ENCODE measurements around the gene HCLS1. TPM values are rescaled to one million over a fixed set of nuclear protein-coding genes. Genes with fewer than 3 reads are reported as not detected.
"Not testable (repeated sequence)": the region's sequence is repeated elsewhere in the genome, so short reads cannot be mapped to it uniquely, and the experiment has no call there.

HCLS1 gene
- total RNA-seq, 1 experiment from 2014 or later: 1.9 TPM

- Histone ChIP-seq H3K4me3 (no peak overlapping the region), H3K27me3 (no peaks in the 10 kb centered on the region), H3K27ac (no peak overlapping the region), H3K4me1 (no peaks in the 10 kb centered on the region), H3K9me3 (replicated peaks) (no peaks in the 10 kb centered on the region), H3K36me3 (no peaks in the 10 kb centered on the region)
- DNase-seq: no peak
These were observed 22.8 kb downstream of the HCLS1 start for GRCh38 chr3:121637922-121638321.

- Histone ChIP-seq H3K36me3 (no peaks in the 10 kb centered on the region), H3K27ac (no peak overlapping the region), H3K27me3 (0 out of 2 replicates have a peak, but pooled peaks cover 3% of the 10 kb centered on the region), H3K9me3 (replicated peaks) (no peaks in the 10 kb centered on the region), H3K4me3 (no peak overlapping the region), H3K4me1 (no peaks in the 10 kb centered on the region)
- DNase-seq: no peak
These were observed 30.3 kb downstream of the HCLS1 start for GRCh38 chr3:121630355-121630754.

- H3K27me3 ChIP-seq: 0 out of 2 replicates have a peak, but pooled peaks cover 3% of the 10 kb centered on the region
- no peak for DNase-seq
These were observed 31.1 kb downstream of the HCLS1 start for GRCh38 chr3:121629601-121630000.

GRCh38 chr3:121627622-121628021 lies 33.1 kb downstream of the HCLS1 start:
- no peaks in the 10 kb centered on the region for H3K36me3 ChIP-seq
- DNase-seq: no peak

More at GRCh38 chr3:121629601-121630000, 31.1 kb downstream of the HCLS1 start:
- Histone ChIP-seq H3K9me3 (replicated peaks) (no peaks in the 10 kb centered on the region), H3K4me1 (no peaks in the 10 kb centered on the region), H3K36me3 (no peaks in the 10 kb centered on the region), H3K4me3 (no peak overlapping the region), H3K27ac (no peak overlapping the region)

GRCh38 chr3:121627211-121627610 lies 33.5 kb downstream of the HCLS1 start:
- DNase-seq: no peak
- H3K27me3 ChIP-seq: 0 out of 2 replicates have a peak, but pooled peaks cover 3% of the 10 kb centered on the region
- H3K4me1 ChIP-seq: no peaks in the 10 kb centered on the region

More at GRCh38 chr3:121627622-121628021, 33.1 kb downstream of the HCLS1 start:
- Histone ChIP-seq H3K9me3 (replicated peaks) (no peaks in the 10 kb centered on the region), H3K27ac (no peak overlapping the region), H3K4me3 (no peak overlapping the region), H3K4me1 (no peaks in the 10 kb centered on the region), H3K27me3 (0 out of 2 replicates have a peak, but pooled peaks cover 3% of the 10 kb centered on the region)

GRCh38 chr3:121626495-121626894 lies 34.2 kb downstream of the HCLS1 start:
- H3K4me1 ChIP-seq: no peaks in the 10 kb centered on the region
- H3K27ac ChIP-seq: no peak overlapping the region
- H3K4me3 ChIP-seq: no peak overlapping the region
- H3K27me3 ChIP-seq: 0 out of 2 replicates have a peak, but pooled peaks cover 3% of the 10 kb centered on the region
- DNase-seq: no peak
- no peaks in the 10 kb centered on the region for H3K9me3 ChIP-seq (replicated peaks)
- H3K36me3 ChIP-seq: no peaks in the 10 kb centered on the region

More at GRCh38 chr3:121627211-121627610, 33.5 kb downstream of the HCLS1 start:
- H3K36me3 ChIP-seq: no peaks in the 10 kb centered on the region
- H3K4me3 ChIP-seq: no peak overlapping the region
- no peak overlapping the region for H3K27ac ChIP-seq
- no peaks in the 10 kb centered on the region for H3K9me3 ChIP-seq (replicated peaks)

- no peak for DNase-seq
- Histone ChIP-seq H3K27ac (no peak overlapping the region), H3K9me3 (replicated peaks) (no peaks in the 10 kb centered on the region), H3K4me1 (no peaks in the 10 kb centered on the region), H3K36me3 (no peaks in the 10 kb centered on the region), H3K27me3 (0 out of 2 replicates have a peak, but pooled peaks cover 5% of the 10 kb centered on the region), H3K4me3 (no peak overlapping the region)
These were observed 36.4 kb downstream of the HCLS1 start for GRCh38 chr3:121624147-121624899.

- Histone ChIP-seq H3K27me3 (0 out of 2 replicates have a peak, but pooled peaks cover 3% of the 10 kb centered on the region), H3K27ac (no peak overlapping the region), H3K9me3 (replicated peaks) (no peaks in the 10 kb centered on the region), H3K4me3 (no peak overlapping the region), H3K4me1 (no peaks in the 10 kb centered on the region), H3K36me3 (no peaks in the 10 kb centered on the region)
- DNase-seq: no peak
These were observed 39.2 kb downstream of the HCLS1 start for GRCh38 chr3:121621491-121621890.

- H3K36me3 ChIP-seq: no peaks in the 10 kb centered on the region
- H3K9me3 ChIP-seq (replicated peaks): no peaks in the 10 kb centered on the region
- H3K4me3 ChIP-seq: no peak overlapping the region
- 0 out of 2 replicates have a peak, but pooled peaks cover 3% of the 10 kb centered on the region for H3K27me3 ChIP-seq
- no peaks in the 10 kb centered on the region for H3K4me1 ChIP-seq
- no peak for DNase-seq
- H3K27ac ChIP-seq: no peak overlapping the region
These were observed 41.0 kb downstream of the HCLS1 start for GRCh38 chr3:121619691-121620090.

GRCh38 chr3:121606106-121606505 lies 54.6 kb downstream of the HCLS1 start:
- no peak for DNase-seq
- Histone ChIP-seq H3K4me1 (peaks cover 4% of the 10 kb centered on the region; the same call in 1 of the 2 replicates), H3K27me3 (0 out of 2 replicates have a peak, but pooled peaks cover 3% of the 10 kb centered on the region), H3K4me3 (no peak overlapping the region), H3K36me3 (no peaks in the 10 kb centered on the region; the same call in 1 of the 2 replicates), H3K9me3 (replicated peaks) (no peaks in the 10 kb centered on the region), H3K27ac (no peak overlapping the region)

- H3K27me3 ChIP-seq: no peaks in the 10 kb centered on the region
- no peaks in the 10 kb centered on the region; the same call in 1 of the 2 replicates for H3K36me3 ChIP-seq
- H3K4me1 ChIP-seq: peaks cover 4% of the 10 kb centered on the region; the same call in 1 of the 2 replicates
- no peak overlapping the region for H3K4me3 ChIP-seq
- no peak for DNase-seq
- H3K27ac ChIP-seq: no peak overlapping the region
- no peaks in the 10 kb centered on the region for H3K9me3 ChIP-seq (replicated peaks)
These were observed 55.9 kb downstream of the HCLS1 start for GRCh38 chr3:121604759-121605158.

GRCh38 chr3:121601212-121601812 lies 59.4 kb downstream of the HCLS1 start:
- Histone ChIP-seq H3K27ac (no peak overlapping the region), H3K4me1 (peaks cover 4% of the 10 kb centered on the region; the same call in 1 of the 2 replicates), H3K36me3 (no peaks in the 10 kb centered on the region), H3K27me3 (no peaks in the 10 kb centered on the region), H3K4me3 (no peak overlapping the region), H3K9me3 (replicated peaks) (no peaks in the 10 kb centered on the region)
- no peak for DNase-seq

GRCh38 chr3:121599900-121600299 lies 60.8 kb downstream of the HCLS1 start:
- not testable (repeated sequence) for H3K27me3 ChIP-seq; H3K4me3 ChIP-seq; H3K36me3 ChIP-seq; H3K9me3 ChIP-seq (replicated peaks); H3K4me1 ChIP-seq; DNase-seq; H3K27ac ChIP-seq

GRCh38 chr3:121598564-121598963 lies 62.1 kb downstream of the HCLS1 start:
- Histone ChIP-seq H3K36me3 (no peaks in the 10 kb centered on the region), H3K27me3 (no peaks in the 10 kb centered on the region), H3K9me3 (replicated peaks) (no peaks in the 10 kb centered on the region), H3K27ac (no peak overlapping the region), H3K4me3 (no peak overlapping the region), H3K4me1 (no peaks in the 10 kb centered on the region)
- DNase-seq: no peak

GRCh38 chr3:121595765-121596406 lies 64.8 kb downstream of the HCLS1 start:
- Histone ChIP-seq H3K4me3 (no peak overlapping the region), H3K9me3 (replicated peaks) (no peaks in the 10 kb centered on the region; the same call in 1 of the 2 replicates)

More at GRCh38 chr3:121595765-121596406, 64.8 kb downstream of the HCLS1 start:
- no peak overlapping the region for H3K27ac ChIP-seq
- no peaks in the 10 kb centered on the region; the same call in 1 of the 2 replicates for H3K27me3 ChIP-seq
- H3K36me3 ChIP-seq: no peaks in the 10 kb centered on the region
- no peaks in the 10 kb centered on the region for H3K4me1 ChIP-seq
- DNase-seq: no peak

All from SJCRH30 (cell line).